ENCODE results near the gene SLX4IP.
"Not testable (repeated sequence)": the region's sequence is repeated elsewhere in the genome, so short reads cannot be mapped to it uniquely, and the experiment has no call there.

SLX4IP gene

DNA sequence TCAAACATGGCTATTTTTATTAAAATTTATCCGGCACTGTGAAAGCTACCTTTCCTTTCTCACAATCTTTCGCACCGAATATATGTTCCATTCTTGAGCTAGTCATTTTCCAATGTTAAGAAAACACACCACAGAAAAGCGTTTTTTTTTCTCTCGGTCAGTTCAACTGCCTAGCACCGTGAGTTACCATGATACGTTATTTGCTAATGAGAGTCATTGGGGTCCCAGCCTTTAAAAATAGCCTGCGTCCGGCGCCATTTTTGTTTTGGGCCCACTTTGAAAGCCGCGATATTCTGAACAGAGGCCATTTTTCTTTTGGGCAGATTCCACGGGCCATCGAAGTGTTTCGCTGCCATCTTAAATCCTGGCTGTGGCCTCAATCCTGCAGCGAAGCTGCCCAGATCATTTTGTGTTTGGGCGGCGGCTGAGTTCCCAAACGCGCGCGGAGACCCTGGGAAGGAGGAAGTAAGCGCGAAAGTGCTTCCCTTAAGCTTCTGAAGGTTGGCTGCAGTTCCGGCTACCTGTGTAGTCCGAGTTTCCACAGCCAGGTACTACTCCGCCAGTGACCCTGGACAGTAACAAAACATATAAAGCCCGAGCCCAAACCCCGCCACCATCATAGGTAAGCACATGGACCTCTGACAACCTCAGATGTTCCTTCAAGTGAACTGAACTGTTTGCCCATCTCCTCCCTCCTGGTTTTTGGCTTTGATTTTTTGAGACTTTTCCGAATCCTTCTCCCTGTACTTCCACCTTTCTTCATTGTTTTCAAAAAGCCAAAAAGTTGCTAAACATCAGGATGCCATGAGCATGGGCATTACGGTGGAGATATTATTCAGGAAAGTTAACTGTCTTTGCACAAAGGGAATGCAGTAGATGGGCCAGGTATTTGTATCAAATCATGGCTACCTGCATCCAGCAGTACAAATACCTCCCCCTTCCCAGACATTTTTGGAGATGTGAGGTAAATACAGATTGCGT, at the start of gene SLX4IP:
Gene SLX4IP, plus strand, starts transcription at position 474 of the 981 bp plus-strand sequence. CDS start 22,900 bp downstream, outside the sequence.
- TF ChIP-seq, protein P1, sequence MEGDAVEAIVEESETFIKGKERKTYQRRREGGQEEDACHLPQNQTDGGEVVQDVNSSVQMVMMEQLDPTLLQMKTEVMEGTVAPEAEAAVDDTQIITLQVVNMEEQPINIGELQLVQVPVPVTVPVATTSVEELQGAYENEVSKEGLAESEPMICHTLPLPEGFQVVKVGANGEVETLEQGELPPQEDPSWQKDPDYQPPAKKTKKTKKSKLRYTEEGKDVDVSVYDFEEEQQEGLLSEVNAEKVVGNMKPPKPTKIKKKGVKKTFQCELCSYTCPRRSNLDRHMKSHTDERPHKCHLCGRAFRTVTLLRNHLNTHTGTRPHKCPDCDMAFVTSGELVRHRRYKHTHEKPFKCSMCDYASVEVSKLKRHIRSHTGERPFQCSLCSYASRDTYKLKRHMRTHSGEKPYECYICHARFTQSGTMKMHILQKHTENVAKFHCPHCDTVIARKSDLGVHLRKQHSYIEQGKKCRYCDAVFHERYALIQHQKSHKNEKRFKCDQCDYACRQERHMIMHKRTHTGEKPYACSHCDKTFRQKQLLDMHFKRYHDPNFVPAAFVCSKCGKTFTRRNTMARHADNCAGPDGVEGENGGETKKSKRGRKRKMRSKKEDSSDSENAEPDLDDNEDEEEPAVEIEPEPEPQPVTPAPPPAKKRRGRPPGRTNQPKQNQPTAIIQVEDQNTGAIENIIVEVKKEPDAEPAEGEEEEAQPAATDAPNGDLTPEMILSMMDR (IDR thresholded peaks at IDR 0.05; ENCODE audit: low read depth, low read length, missing control alignments): no peak
- peak within 1 kb of the TSS; percentile 76 for H3K4me3 ChIP-seq (replicated peaks; ENCODE audit: low read depth, low read length)
- peak; percentile 92 for DNase-seq (ENCODE audit: extremely low read depth, low read depth)

DNA sequence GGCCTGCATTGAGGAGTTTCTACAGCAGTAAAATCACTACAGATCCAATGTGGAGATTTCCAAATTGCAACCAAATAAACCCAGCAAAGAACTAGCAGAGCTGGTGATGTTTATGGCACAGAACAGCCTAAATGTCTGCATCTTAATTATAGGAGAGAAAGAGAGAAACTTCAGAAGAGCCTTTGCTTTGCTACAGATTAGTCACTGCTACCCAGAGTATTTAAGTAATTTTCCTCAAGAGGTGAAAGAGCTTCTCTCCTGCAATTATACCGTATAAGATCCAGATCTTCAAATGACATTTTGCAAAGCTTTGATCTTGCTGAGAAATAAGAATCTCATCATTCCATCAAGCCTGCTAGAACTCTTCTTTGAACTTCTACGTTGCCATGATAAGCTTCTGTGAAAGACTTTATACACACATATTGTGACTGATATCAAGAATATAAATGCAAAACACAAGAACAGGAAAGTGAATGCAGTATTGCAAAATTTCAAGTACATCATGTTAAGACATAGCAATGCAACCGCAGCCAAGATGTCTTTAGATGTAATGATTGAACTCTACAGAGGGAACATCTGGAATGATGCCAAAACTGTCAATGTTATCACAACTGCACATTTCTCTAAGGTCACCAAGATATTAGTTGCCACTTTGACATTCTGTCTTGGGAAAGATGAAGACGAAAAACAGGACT, 49.1 kb upstream of the SLX4IP start:
- no peak for DNase-seq (ENCODE audit: extremely low read depth, low read depth)
- TF ChIP-seq, protein P1 (IDR thresholded peaks at IDR 0.05; ENCODE audit: low read depth, low read length, missing control alignments): no peak
- no peak overlapping the region for H3K4me3 ChIP-seq (replicated peaks; ENCODE audit: low read depth, low read length)

DNA sequence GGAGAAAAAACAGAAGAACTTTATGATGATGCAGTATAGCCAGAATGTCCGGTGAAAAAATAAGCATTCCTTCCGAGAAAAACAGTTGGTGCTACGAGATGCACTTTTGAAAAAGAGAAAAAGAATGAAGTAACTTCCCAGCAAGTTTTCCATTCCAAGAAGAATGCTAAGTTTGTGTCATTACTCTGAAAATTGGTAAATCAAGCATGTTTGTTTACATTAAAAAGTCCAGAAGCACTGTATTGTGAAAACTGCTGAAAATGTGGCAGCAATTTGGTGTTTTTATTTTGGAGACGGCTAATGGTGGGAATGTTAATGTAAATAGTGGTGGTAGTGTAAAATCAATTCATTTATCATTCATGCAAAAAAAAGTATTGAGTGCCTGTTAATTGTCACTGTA, 47.4 kb upstream of the SLX4IP start:
- no peak for DNase-seq (ENCODE audit: extremely low read depth, low read depth)
- TF ChIP-seq, protein P1 (IDR thresholded peaks at IDR 0.05; ENCODE audit: low read depth, low read length, missing control alignments): no peak
- H3K4me3 ChIP-seq (replicated peaks; ENCODE audit: low read depth, low read length): no peak overlapping the region

DNA sequence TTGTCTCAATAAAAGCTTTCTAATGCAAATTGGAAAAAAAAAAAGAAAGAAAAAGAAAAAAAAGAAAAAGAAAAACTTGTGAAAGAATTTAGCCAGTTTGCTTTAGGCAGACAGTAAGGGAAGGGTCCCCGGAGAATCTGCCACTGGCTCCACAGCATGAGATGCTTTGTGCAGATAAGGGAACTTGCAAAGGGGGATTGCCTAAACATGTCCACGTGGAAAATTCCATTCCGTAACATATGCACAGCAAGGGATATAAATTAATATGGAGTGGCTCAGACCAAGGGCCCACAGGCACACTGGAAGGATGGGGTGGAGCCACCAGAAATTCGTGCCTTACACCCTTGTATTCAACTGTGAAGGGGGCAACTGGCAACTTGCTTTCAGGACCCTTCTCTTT, 46.5 kb upstream of the SLX4IP start:
- DNase-seq (ENCODE audit: extremely low read depth, low read depth): no peak
- H3K4me3 ChIP-seq (replicated peaks; ENCODE audit: low read depth, low read length): no peak overlapping the region
- TF ChIP-seq, protein P1 (IDR thresholded peaks at IDR 0.05; ENCODE audit: low read depth, low read length, missing control alignments): no peak

GRCh38 chr20:10390709-10391108, 44.4 kb upstream of the SLX4IP start:
- no peak for DNase-seq (ENCODE audit: extremely low read depth, low read depth)
- TF ChIP-seq, protein P1 (IDR thresholded peaks at IDR 0.05; ENCODE audit: low read depth, low read length, missing control alignments): no peak
- H3K4me3 ChIP-seq (replicated peaks; ENCODE audit: low read depth, low read length): no peak overlapping the region

DNA sequence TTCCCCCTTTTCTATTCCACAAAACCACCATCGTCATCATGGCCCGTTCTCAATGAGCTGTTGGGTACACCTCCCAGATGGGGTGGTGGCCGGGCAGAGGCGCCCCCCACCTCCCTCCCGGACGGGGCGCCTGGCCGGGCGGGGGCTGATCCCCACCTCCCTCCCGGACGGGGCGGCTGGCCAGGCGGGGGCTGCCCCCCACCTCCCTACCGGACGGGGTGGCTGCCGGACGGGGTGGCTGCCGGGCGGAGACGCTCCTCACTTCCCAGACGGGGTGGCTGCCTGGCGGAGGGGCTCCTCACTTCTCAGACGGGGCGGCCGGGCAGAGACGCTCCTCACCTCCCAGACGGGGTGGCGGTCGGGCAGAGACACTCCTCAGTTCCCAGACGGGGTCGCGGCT, 40.4 kb upstream of the SLX4IP start:
- H3K4me3 ChIP-seq (replicated peaks; ENCODE audit: low read depth, low read length); DNase-seq (ENCODE audit: extremely low read depth, low read depth): not testable (repeated sequence)

DNA sequence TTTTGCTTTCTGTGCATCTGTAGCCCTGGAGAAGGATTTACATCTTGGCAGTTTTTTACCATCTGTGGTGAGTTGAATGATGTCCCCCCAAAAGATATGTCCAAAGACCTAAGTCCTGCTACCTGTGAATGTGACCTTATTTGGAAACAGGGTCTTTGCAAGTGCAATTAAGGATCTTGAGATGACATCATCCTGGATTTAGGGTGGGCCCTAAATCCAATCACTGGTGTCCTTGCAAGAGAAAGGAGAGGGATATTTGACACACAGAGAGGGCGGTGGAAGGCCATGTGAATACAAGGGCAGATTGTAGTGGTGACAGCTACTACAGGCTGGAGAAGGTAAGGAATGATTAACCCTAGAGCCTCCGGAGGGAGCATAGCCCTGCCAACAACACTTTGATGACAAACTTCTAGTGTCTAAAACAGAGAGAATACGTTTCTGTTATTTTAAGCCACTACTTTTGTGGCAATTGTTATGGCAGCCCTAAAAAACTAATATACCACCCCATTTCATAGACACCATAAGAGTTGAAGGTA, 36.2 kb upstream of the SLX4IP start:
- no peak overlapping the region for H3K4me3 ChIP-seq (replicated peaks; ENCODE audit: low read depth, low read length)
- TF ChIP-seq, protein P1 (IDR thresholded peaks at IDR 0.05; ENCODE audit: low read depth, low read length, missing control alignments): no peak
- DNase-seq (ENCODE audit: extremely low read depth, low read depth): no peak
